TTC549 (cell line): ENCODE data around the gene MAML1.
A peak's percentile ranks its signal among the peaks of the same experiment; 100 is the strongest.
"Not testable (repeated sequence)": the region's sequence is repeated elsewhere in the genome, so short reads cannot be mapped to it uniquely, and the experiment has no call there.

ENCODE experiments used
- FAIRE-seq: peaks from 2 replicates; lab custom pipeline; 2012; peaks lifted over from hg19 to GRCh38; lab: Jason Lieb, UNC

Gene MAML1

GRCh38 chr5:179732412-179732917 lies at the start of gene MAML1:
TSS of gene MAML1 (plus strand) at chr5:179732822. CDS start at chr5:179733113, 291 bp downstream.
- peak; percentile 94 for FAIRE-seq

- FAIRE-seq = not testable (repeated sequence)
Measured at GRCh38 chr5:179689212-179689611, 43.4 kb upstream of the MAML1 start.

GRCh38 chr5:179694561-179694960 lies 38.1 kb upstream of the MAML1 start:
- no peak for FAIRE-seq

- no peak for FAIRE-seq
Measured at GRCh38 chr5:179696603-179697002, 36.0 kb upstream of the MAML1 start.

DNA sequence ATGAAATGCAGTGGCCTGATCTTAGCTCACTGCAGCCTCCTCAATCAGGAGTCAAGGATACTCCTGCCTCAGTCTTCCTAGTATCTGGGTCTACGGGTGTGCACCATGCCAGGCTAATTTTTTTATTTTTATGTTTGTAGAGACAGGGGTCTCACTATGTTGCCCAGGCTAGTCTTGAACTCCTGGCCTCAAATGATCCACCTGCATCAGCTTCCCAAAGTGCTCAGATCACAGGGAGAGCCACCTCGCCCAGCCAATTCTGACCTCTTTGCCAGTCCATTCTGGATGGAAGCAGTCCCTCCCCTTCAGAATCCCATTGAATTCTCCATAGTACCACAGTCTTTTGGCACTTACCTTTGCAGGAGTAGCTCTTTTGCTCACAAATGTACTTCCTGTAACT lies 35.5 kb upstream of the MAML1 start:
- FAIRE-seq = no peak

GRCh38 chr5:179697543-179697942 lies 35.1 kb upstream of the MAML1 start:
- not testable (repeated sequence) for FAIRE-seq

DNA sequence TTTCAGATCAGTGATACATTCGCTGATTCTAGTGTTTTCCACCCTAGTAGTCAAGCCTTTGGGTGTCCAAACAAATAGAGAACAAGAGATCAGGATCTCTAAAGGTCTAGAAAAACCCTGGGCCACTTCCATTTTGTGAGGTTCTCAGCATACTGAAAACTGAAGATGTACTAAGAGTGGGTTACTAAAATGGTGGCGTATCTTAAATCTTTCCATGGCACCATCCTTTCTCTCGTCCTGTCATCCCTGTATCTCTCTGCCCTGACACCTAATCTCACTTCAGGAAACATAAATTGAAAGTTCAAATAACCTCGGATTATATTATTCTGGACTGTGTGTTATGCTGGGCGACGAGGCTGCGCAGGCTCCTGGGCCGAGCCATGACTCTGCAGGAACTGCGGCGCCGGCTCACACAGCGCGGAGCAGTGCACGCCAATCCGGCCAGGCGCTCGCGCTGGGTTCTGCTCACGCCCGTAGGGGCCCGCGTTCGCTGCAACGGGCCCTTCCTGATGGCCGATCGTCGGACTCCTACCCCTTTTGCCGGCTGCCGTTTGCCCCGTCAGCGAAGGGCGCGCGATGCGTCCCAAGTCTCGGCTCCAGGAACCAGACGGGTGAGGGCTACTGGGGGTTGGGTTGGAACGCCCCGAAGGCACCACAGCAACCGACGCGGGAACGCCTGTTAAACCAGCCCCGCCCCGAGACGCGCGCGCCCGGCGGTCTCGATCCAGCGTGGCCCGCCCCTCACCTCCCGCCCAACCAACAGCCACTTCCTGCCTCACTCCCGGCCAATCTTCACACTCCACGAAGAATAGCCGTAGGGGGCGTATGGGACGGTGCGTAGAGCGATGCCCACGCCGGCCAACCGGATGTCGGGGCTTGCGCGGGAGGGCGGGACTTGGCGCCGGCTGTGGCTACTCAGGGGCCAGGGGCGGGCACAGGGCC lies 34.4 kb upstream of the MAML1 start:
- peak; percentile 50 for FAIRE-seq

DNA sequence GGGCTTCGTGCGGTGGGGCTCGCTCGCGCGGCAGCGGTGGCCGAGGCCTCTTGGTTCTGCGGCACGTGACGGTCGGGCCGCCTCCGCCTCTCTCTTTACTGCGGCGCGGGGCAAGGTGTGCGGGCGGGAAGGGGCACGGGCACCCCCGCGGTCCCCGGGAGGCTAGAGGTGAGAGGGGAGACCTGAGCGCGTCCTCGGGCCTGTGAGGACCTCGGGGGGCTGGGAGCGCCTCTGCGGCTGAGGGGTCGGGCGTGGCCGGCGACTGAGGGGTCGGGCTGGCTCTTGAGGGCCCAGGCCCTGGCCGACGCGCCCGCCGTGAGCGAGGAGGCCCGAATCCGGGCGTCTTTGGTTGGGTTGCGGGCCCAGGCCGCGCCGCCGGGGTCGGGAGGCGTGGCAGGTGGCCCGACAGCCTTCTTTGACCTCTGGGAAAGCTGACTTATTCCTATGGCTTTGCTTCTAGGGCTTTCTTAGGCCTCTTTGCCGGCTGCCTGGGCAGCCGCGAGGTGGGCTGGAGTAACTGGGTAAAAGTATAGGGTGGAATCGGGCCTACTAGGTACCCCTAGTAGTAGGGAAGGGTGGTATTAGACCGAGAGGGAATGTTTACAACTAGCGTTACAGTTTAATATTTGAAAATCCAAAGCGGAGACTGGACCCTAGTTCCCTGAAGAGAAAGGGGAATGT lies 33.5 kb upstream of the MAML1 start, which contains the start of gene CANX:
Gene CANX (plus strand): TSS at position 33 of the 681 bp plus-strand sequence. CDS start 6,715 bp downstream, outside the sequence.
- FAIRE-seq = no peak

- no peak for FAIRE-seq
Measured at GRCh38 chr5:179699616-179700237, 32.9 kb upstream of the MAML1 start.

- FAIRE-seq = no peak
Measured at GRCh38 chr5:179700401-179700918, 32.2 kb upstream of the MAML1 start.

DNA sequence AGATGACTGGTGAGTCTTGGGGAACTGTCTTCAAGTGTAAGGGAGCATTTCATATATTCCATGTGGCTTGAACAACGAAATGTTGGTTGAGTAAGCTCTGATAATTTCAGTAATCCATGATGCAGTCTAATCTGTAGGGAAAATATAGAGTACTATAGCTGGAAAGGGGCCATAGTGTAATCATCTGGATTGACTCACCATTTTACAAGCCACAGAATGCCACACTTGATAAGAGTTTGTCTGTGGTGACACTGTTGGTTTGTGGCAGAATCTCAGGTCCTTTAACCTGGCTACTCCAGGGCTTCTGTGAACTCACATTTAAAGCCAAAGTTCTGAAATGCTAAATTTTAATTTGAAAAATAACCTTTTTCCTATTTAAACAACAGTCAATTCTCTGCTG lies 16.3 kb upstream of the MAML1 start:
- FAIRE-seq = no peak

DNA sequence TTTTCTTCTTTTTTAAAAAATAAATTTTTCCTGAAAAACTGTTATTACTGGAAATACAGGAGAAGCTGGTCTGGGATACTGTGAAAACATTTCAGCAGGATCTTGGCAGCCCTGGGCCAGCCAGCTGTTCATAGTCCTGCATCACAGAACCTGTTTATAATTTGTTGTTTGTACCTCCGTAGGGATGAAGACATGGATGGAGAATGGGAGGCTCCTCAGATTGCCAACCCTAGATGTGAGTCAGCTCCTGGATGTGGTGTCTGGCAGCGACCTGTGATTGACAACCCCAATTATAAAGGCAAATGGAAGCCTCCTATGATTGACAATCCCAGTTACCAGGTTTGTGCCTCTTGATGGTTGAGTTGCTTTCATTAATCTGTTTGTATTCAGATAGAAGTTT lies 12.4 kb upstream of the MAML1 start:
- FAIRE-seq = no peak

GRCh38 chr5:179724163-179724562 lies 8.5 kb upstream of the MAML1 start:
- no peak for FAIRE-seq

DNA sequence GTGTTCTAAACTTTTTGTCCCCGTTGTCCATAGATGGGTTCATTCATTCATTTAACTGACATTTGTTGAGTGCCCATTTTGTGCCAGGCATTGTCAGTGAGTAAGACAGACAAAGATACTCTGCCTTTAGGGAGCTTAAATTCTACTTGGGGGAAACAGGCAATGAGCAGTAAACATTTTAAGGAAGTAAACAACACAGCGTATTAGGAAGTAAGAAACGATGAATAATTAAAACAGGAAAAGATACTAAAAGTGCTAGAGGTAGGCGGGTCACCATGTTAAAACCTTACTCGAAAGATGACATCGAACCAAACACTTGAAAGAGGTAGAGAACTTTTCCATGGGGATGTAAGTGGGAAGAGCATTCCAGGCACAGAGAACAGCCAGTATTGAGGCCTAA lies 5.5 kb upstream of the MAML1 start:
- FAIRE-seq = no peak

DNA sequence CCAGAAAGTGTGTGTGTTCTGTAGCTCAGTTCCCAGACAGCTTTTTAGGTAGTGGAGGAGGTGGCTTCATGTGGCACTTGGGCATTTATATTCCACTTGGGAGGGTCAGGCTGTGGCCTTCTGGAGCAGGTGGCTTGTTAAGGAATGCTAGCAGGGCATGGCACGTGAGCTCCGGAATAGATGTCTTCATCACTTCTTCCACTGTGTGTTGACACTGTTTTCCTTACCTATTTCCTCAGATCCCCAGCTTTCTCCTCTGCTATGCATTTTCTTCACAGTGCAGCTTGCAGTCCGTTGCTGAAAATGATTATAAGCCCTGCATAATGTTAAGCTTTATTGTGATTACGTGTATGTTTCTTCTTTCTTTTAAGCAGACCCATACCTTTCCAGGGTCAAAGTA lies 3.3 kb upstream of the MAML1 start:
- no peak for FAIRE-seq

DNA sequence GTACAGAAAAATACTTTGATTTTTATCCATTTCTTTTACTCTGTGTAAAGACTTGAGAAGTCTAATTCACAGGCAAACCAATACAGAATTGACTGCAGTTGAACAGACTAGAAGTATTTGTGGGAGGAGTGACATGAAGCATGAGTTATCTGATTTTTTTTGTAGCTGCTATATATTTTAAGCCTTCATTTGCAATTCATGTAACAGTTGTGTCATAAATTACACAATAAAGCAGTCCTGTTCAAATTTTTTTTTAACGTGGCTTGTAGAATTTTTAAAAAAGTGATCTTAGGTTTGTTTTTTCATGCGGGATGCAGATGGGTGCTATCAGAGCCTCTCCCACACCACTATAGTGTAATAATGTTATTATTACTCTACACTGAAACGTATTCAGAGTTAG lies 2.9 kb upstream of the MAML1 start:
- no peak for FAIRE-seq

GRCh38 chr5:179730356-179730755 lies 2.3 kb upstream of the MAML1 start:
- FAIRE-seq = no peak

DNA sequence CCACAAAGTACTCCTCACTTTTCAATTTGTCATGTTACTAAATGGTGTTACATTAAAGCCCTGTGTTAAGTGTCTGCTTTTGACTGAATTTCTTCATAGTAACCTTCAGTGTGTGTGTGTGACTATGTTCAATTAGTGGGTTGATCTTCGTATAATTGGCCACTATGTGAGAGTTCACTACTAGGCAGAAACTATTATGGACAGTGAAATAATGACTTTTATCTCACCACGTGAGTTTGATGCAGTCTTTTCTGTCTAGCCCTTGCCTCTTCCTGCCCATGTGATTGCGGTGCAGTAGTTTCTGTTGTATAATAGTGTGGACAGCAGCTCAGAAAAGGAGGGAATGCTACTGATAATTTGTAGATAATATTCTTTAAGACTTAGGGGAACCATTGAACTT lies 1.8 kb upstream of the MAML1 start:
- FAIRE-seq = no peak

DNA sequence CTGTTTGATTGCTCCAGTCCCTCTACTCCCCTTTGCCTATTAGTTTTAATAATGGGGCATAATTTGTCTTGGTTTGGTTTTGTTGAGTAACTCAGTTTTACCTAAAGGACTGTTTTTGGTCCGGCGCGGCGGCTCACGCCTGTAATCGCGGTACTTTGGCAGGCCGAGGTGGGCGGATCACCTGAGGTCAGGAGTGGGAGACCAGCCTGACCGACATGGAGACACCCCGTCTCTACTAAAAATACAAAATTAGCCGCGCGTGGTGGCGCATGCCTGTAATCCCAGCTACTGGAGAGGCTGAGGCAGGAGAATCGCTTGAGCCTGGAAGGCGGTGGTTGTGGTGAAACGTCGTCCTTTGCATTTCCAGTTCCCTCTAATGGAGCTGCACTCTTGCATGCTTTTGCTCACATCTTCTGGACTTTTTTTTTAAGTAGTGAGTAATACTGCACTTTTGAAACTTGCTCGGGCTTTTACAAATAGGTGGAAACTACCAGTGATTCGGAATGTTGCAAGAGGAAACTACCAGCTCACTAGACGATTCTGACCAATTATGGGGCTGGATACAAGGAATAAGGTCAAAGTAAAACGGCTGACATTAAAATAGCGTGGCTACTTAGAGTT lies 721 bp upstream of the MAML1 start:
- FAIRE-seq = no peak

- no peak for FAIRE-seq
Measured at GRCh38 chr5:179732918-179733771, 523 bp downstream of the MAML1 start.

- FAIRE-seq = no peak
Measured at GRCh38 chr5:179733772-179734126, 1.1 kb downstream of the MAML1 start.
